DLD1 (cell line): ENCODE measurements around the gene CYTH4.
"Not testable (repeated sequence)": the region's sequence is repeated elsewhere in the genome, so short reads cannot be mapped to it uniquely, and the experiment has no call there.

Experiments
- in situ Hi-C: cut with HindIII; loops from 2 replicates; pipeline ENCODE4 v1.10.0; 2017; ENCODE audit warnings: low sequenced_read_pairs

Gene CYTH4

GRCh38 chr22:37245740-37246139 is 36.6 kb upstream of the CYTH4 start:
- in situ Hi-C loops: no loop called here

GRCh38 chr22:37248251-37248650 is 34.1 kb upstream of the CYTH4 start:
- in situ Hi-C loops: no loop called here

- in situ Hi-C loops: no loop called here
These were observed 32.3 kb upstream of the CYTH4 start for GRCh38 chr22:37249986-37250385.

GRCh38 chr22:37251836-37252235 is 30.5 kb upstream of the CYTH4 start:
- in situ Hi-C loops: not testable (repeated sequence)

- in situ Hi-C loops: no loop called here
These were observed 29.1 kb upstream of the CYTH4 start for GRCh38 chr22:37253126-37253660.

GRCh38 chr22:37254209-37254866 is 28.0 kb upstream of the CYTH4 start:
- in situ Hi-C loops: no loop called here

- in situ Hi-C loops: no loop called here
These were observed 27.5 kb upstream of the CYTH4 start for GRCh38 chr22:37254867-37255233.

GRCh38 chr22:37255558-37256006 is 26.7 kb upstream of the CYTH4 start:
- in situ Hi-C loops: no loop called here

GRCh38 chr22:37256075-37256726 is 26.1 kb upstream of the CYTH4 start:
- in situ Hi-C loops: no loop called here

- in situ Hi-C loops: no loop called here
These were observed 24.1 kb upstream of the CYTH4 start for GRCh38 chr22:37258005-37258752.

- in situ Hi-C loops: no loop called here
These were observed 23.4 kb upstream of the CYTH4 start for GRCh38 chr22:37258753-37259401.

- in situ Hi-C loops: loop anchor here (5.0 to 10.0 kb wide), 2 partner anchors 72 to 225 kb away; partner anchors contain the start of gene C1QTNF6
These were observed 22.7 kb upstream of the CYTH4 start for GRCh38 chr22:37259540-37260029.

GRCh38 chr22:37260155-37260795 is 22.0 kb upstream of the CYTH4 start:
- in situ Hi-C loops: loop anchor here (5.0 to 10.0 kb wide), 2 partner anchors 73 to 225 kb away; partner anchors contain the start of gene C1QTNF6

GRCh38 chr22:37260901-37261336 is 21.4 kb upstream of the CYTH4 start:
- in situ Hi-C loops: loop anchor here (5.0 to 10.0 kb wide), 2 partner anchors 74 to 226 kb away; partner anchors contain the start of gene C1QTNF6

GRCh38 chr22:37262346-37262745 is 20.0 kb upstream of the CYTH4 start:
- in situ Hi-C loops: loop anchor here (5.0 to 10.0 kb wide), 2 partner anchors 75 to 228 kb away; partner anchors contain the start of gene C1QTNF6

GRCh38 chr22:37263966-37264887 is 18.1 kb upstream of the CYTH4 start:
- in situ Hi-C loops: loop anchor here (5.0 to 10.0 kb wide), 2 partner anchors 77 to 229 kb away; partner anchors contain the start of gene C1QTNF6

- in situ Hi-C loops: loop anchor here (10.0 kb wide), 1 partner anchor 232 kb away; no protein-coding TSS in a partner anchor
These were observed 15.7 kb upstream of the CYTH4 start for GRCh38 chr22:37266581-37267134.

GRCh38 chr22:37267135-37267587 is 15.1 kb upstream of the CYTH4 start:
- in situ Hi-C loops: loop anchor here (10.0 kb wide), 1 partner anchor 232 kb away; no protein-coding TSS in a partner anchor
